WTC11 (cell line): ENCODE measurements around the gene VPREB3. TPM values are rescaled to one million over a fixed set of nuclear protein-coding genes. Genes with fewer than 3 reads are reported as not detected.

ENCODE experiments used
- ATAC-seq: fragments of 200-7000 bp; cut with Tn5 transposase; 2 replicates; pipeline ENCODE4 v1.10.0; 2021; ENCODE audit warnings: mild to moderate bottlenecking, moderate library complexity
- CTCF ChIA-PET: fragments of 300-600 bp; sonication (Branson Sonifier 250); formaldehyde crosslinking; loops from one replicate; lab custom pipeline; 2021; ENCODE audit warnings: antibody characterized with exemption; lab: Charles Lee
- POLR2A ChIA-PET: fragments of 350-600 bp; sonication (Branson Sonifier 250); formaldehyde crosslinking; loops from one replicate; lab custom pipeline; 2021; ENCODE audit warnings: antibody characterized with exemption; lab: Charles Lee
- DNase-seq: peaks from one replicate; pipeline ENCODE4 v3.0.0; 2021; ENCODE audit warnings: low spot score
- H3K27ac Mint-ChIP-seq: 2 replicates; pipeline ENCODE4 v1.8.0; 2021; ENCODE audit warnings: mixed read lengths
- H3K27me3 Mint-ChIP-seq: 2 replicates; pipeline ENCODE4 v1.8.0; 2021; ENCODE audit warnings: low read depth, mild to moderate bottlenecking, moderate library complexity, mixed read lengths
- H3K36me3 Mint-ChIP-seq: 2 replicates; pipeline ENCODE4 v1.8.0; 2021; ENCODE audit warnings: mixed read lengths
- H3K4me1 Mint-ChIP-seq: 2 replicates; pipeline ENCODE4 v1.8.0; 2022; ENCODE audit warnings: mixed read lengths
- H3K4me3 Mint-ChIP-seq: 2 replicates; pipeline ENCODE4 v1.8.0; 2021; ENCODE audit warnings: mild to moderate bottlenecking, moderate library complexity, mixed read lengths
- H3K9me3 Mint-ChIP-seq: 2 replicates; pipeline ENCODE4 v1.8.0; 2021; ENCODE audit warnings: mixed read lengths
- AR ChIP-seq: fragments of 250-450 bp; sonication (Bioruptor Pico); IDR thresholded peaks from 2 replicates; pipeline ENCODE4 v1.9.0; 2021; ENCODE audit warnings: mild to moderate bottlenecking
- CBFB ChIP-seq: sonication (generic); formaldehyde crosslinking; IDR thresholded peaks from 2 replicates; pipeline ENCODE4 v1.8.1; 2022; ENCODE audit warnings: mild to moderate bottlenecking, low read depth, missing genetic modification reagents
- ELF4 ChIP-seq: sonication (generic); formaldehyde crosslinking; IDR thresholded peaks from 2 replicates; pipeline ENCODE4 v1.8.1; 2022; ENCODE audit warnings: low read depth, mild to moderate bottlenecking, moderate library complexity, missing genetic modification reagents
- FOXJ3 ChIP-seq: sonication (generic); formaldehyde crosslinking; IDR thresholded peaks from 2 replicates; pipeline ENCODE4 v1.9.0; 2021; ENCODE audit warnings: missing genetic modification reagents, mild to moderate bottlenecking, borderline replicate concordance
- FOXP4 ChIP-seq: sonication (generic); formaldehyde crosslinking; IDR thresholded peaks from 2 replicates; pipeline ENCODE4 v1.8.0; 2022; ENCODE audit warnings: mild to moderate bottlenecking, missing genetic modification reagents
- HMGXB4 ChIP-seq: sonication (generic); formaldehyde crosslinking; IDR thresholded peaks from 2 replicates; pipeline ENCODE4 v1.8.1; 2023; ENCODE audit warnings: mild to moderate bottlenecking, moderate library complexity, missing genetic modification reagents
- KAT7 ChIP-seq: sonication (generic); formaldehyde crosslinking; IDR thresholded peaks from 2 replicates; pipeline ENCODE4 v1.8.1; 2023; ENCODE audit warnings: missing genetic modification reagents, mild to moderate bottlenecking, borderline replicate concordance
- NFE2L1 ChIP-seq: sonication (generic); formaldehyde crosslinking; IDR thresholded peaks from 2 replicates; pipeline ENCODE4 v1.8.1; 2023; ENCODE audit warnings: missing genetic modification reagents
- PRRX2 ChIP-seq: fragments of 250-450 bp; sonication (Bioruptor Pico); IDR thresholded peaks from 2 replicates; pipeline ENCODE4 v1.8.0; 2021; ENCODE audit warnings: mild to moderate bottlenecking
- SOX15 ChIP-seq: fragments of 250-450 bp; sonication (Bioruptor Pico); IDR thresholded peaks from 2 replicates; pipeline ENCODE4 v1.9.0; 2021; ENCODE audit warnings: mild to moderate bottlenecking
- ZMAT4 ChIP-seq: fragments of 250-450 bp; sonication (Bioruptor Pico); IDR thresholded peaks from 2 replicates; pipeline ENCODE4 v1.9.0; 2021; ENCODE audit warnings: mild to moderate bottlenecking
- ZNF425 ChIP-seq: fragments of 250-450 bp; sonication (Bioruptor Pico); conservative IDR thresholded peaks from 2 replicates; pipeline ENCODE4 v1.9.0; 2021; ENCODE audit warnings: mild to moderate bottlenecking
- total RNA-seq: library from RNA; stranded (reverse); gene quantifications from 3 replicates; pipeline ENCODE4 v1.2.3, GENCODE V29; 2021

The VPREB3 gene
- total RNA-seq, 1 experiment from 2014 or later: 0.81 TPM

GRCh38 chr22:23743303-23743705 is 10.9 kb downstream of the VPREB3 start:
- H3K27ac Mint-ChIP-seq: no peak overlapping the region
- no peak for ATAC-seq

More at GRCh38 chr22:23743303-23743705, 10.9 kb downstream of the VPREB3 start:
- CTCF ChIA-PET: no interaction called here
- no peaks in the 10 kb centered on the region; the same call in 1 of the 2 replicates for H3K4me1 Mint-ChIP-seq
- H3K4me3 Mint-ChIP-seq: no peak overlapping the region
- DNase-seq: no peak
- TF ChIP-seq NFE2L1 (CRISPR knock-in tag): no peak
- no peak for TF ChIP-seq ELF4
- no peak for TF ChIP-seq PRRX2 (CRISPR knock-in tag)
- TF ChIP-seq ZNF425 (CRISPR knock-in tag): no peak
- TF ChIP-seq AR (CRISPR knock-in tag): no peak
- TF ChIP-seq FOXP4 (CRISPR knock-in tag): no peak
- TF ChIP-seq ZMAT4 (CRISPR knock-in tag): no peak
- no peak for TF ChIP-seq SOX15 (CRISPR knock-in tag)
- TF ChIP-seq CBFB: no peak
- no peak for TF ChIP-seq HMGXB4 (CRISPR knock-in tag)
- no peak for TF ChIP-seq FOXJ3 (CRISPR knock-in tag)
- TF ChIP-seq KAT7 (CRISPR knock-in tag): no peak
- TF ChIP-seq, all 79 proteins: peak for 0
- Mint-ChIP-seq H3K36me3 (peaks cover 19% of the 10 kb centered on the region), H3K27me3 (no peaks in the 10 kb centered on the region), H3K9me3 (no peaks in the 10 kb centered on the region)
- POLR2A ChIA-PET: no interaction called here
